ENCODE data around the gene CDH23. TPM values are rescaled to one million over a fixed set of nuclear protein-coding genes. Genes with fewer than 3 reads are reported as not detected.

Gene CDH23
- total RNA-seq, 1 experiment from 2014 or later = 0.37 TPM

DNA sequence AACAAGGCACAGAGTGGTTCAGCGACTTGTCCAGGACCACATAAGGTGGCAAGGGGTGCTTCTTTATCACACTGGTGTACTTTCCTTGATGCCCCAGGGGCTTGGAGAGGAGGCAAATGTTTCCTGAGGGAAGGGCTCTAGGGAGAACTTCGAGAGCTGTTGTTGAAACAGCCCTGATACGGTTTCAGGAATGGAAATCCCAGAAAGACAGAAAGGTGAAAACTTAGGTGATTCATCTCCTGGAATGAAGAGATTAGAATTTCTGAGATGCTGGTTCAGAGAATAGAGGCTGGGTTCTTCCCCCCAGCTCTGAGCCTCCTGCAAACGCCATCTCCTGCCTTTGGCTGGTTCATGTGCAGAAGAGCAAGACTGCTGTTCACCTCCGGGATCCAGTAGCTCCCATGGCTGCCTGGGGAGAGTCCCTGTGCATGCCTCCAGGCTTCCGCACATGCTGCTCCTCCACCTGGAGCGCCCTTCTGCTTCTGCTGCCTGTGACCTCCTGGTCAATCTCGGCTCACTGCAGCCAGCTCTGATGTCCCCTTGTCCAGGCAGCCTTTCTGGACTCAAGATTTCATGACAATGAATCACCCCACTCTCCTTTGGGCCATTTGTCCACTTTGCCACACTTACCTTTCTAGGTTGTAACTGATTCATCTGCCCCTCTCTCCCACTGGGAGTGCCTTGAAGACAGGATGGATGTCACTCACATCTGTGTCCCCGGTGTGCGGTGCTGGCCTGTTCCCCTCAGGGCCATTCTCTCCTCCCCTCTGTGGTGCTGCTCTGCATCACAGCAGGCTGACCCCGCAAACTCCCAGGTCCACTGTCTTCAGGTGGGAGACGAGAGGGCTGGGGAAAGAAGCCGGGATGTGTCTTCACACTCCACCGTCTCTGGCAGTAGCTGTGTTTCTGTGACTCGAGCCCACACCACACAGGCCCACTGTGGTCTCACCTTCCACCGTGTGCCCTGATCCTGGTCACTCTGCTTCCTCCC is 3.6 kb upstream of the CDH23 start:
- DNase-seq (ENCODE audit: low spot score) = no peak

DNA sequence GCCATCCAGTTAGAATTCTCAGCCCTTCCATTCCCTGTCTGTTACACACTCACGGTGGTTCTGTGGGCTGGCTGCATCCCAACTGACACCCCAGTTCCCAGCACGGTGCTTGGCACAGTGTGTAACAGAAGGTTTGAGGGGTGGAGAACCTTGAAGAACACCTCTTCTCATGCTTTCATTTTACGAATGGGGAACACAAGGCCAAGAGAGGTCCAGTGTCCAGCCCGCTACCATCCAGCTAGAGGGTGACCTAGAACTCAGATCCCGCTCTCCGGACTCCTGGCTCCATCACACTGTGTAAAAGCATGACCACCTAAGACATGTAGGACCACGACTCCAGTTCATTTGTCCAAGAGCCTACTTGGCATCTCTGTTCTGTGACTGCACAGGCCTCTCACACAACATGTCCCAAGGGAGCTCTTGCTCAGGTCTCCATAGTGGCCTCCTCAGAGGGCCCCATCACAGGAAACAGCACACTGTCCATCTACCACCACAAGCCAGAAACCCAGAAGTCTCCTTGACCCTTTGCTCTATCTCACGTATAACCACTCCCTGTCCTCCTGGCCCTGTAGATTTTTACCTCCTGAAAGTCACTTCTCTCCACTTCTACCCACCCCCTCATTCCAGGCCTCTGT is 2.8 kb upstream of the CDH23 start:
- no peak for DNase-seq (ENCODE audit: low spot score)

DNA sequence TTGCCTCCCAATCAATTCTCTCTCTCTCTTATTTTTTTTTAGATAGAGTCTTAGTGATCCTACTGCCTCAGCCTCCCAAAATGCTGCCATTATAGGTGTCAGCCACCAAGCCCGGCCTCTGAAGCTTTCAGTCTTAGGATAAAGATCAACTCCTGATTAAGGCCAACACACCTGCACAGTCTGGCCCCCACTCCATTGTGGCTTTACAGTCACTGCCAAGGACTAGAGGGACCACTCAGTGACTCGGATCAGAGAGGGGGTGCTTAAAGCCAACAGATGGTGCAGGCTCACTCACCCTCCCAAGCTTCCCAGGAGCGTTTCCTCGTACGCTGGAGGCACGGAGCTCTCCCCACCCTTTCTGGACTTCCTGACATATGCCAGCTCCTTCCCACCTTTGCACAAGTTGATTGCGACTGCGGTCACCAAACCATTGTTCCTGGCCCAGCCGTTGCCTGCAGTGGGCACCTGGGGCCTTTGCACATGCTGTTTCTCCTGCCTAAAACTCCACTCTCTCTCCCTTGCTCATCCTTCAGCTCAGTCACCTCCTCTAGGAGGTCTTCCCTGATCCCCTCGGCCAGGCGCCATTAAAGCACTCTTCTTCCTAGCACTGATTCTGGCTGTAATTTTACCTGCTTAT is 1.7 kb upstream of the CDH23 start:
- no peak for DNase-seq (ENCODE audit: low spot score)

DNA sequence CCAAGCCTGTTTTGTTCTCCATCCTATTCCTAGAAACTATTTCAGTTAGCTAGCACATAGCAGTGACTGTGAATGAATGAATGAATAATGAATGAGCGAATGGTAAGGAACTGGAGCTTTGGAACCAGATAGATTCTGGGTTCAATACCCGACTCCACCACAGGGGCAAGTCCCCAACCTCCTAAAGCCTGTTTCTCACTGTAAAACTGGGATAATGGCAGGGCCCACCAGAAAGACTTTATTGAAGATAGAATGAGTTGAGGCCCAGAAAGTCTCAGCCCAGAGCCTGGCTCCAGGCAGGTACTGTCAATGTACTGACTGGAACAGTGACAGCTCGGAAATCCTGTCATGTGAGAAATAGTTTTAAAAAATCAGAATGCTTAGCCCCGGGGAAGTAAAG is 1.1 kb upstream of the CDH23 start:
- no peak for DNase-seq (ENCODE audit: low spot score)

DNA sequence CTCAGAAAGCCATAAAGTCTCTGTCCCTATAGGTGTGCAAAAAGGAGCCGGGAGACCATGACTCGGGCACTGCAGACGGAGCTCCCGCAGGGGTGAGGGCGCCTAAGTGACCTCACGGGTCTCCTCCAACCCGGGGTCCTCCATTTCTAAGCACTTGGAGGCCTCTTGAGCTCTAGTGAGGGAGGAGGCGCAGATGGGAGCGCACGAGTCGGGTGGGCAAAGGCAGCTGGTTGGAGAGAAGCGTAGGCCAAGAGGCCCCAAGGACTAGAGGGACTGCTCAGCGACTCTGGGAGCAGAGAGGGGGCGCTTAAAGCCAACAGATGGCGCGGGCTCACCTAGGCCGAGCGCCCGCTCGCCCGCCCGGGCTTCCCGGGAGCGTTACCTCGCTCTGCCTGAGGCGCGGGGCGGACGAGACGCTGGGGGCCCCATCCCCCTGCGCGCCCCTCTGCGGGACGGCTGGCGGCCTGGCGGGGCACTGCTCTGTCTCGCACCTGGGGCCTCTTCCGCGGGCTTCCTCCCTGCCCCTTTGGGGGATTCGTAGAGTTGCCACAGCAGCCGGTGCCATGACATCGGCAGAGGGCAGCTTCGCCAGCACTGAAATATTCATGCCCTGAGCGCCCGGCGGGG is 523 bp upstream of the CDH23 start:
- no peak for DNase-seq (ENCODE audit: low spot score)

DNA sequence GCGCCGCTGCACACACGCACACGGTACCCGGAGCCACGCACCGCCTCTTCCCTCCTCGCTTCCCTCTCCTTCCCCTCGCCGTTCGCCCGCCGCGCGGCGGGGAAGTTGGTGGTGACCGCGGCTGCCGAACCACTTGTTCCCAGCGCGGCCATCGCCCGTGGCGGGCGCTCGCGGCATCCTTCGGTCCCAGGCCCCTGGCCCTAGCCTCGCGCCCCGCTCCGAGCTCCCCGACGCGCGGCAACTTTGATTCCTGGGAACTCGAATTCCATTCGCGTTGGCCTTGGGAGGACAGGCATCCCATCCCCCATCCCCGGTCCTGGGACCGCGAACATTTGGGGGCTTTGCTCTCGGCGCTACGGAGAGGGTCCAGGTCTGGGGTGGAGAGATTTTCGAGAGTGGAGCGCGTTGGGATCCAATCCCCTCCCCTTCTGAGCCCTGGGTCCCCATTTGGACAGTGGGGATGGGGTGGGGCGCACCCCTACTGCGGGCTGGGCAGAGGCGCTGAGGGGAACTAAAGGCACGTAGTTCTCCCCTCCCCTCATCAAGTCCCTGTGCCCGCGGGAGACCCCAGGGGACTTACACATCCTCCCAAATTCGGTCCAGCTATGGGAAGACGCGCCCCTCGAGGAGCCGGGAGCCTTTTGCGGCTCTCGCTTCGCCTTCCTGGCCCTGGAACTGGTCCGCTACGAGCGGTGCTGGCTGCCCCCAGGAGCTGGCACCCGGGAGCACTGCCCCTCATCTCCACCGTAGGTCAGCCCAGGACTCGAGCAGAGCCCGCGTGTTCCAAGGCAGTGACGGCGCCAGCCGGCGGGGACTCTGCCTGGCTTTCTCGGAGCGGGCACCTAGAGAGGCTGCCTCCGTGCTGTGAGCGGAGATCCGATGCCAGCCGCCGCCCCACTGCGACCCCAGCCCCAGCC is 834 bp downstream of the CDH23 start:
- DNase-seq (ENCODE audit: low spot score) = no peak

DNA sequence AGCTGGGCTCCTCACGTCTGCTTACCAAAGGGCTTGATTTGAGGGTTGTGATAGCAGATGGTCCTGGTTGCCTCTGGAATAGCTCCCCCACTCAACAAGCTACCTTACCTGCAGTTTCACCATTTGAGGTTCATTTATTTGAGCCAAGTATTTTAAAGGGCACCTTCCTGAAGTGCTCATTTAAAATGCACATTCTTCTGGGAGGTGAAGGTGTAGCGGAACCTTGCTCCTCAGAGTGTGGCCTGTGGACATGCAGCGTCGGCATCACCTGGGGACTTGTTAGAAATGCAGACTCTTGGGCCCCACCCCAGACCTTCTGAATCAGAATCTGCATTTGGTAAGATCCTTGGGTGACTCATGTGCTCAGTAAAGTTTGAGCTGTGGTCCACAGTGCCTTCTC is 2.3 kb downstream of the CDH23 start:
- no peak for DNase-seq (ENCODE audit: low spot score)

DNA sequence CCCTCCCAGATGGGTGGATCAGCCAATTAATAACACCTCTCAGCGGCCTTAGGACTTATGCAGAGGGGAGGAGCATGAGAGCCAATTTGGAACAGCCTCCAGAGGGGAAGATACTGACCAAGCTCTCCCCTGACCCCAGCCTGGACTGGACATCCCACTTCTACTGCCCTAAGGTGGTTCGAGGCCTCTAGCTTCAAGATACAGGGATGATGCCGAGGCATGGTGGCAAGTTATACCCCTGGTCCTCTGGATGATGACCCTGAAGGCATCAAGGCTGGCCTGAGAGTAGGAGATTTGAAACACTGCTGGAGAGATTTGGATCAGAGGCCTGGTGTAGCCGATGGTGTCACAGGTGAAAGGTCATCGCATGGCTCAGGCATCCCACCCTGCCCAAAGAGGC is 3.2 kb downstream of the CDH23 start:
- DNase-seq (ENCODE audit: low spot score) = no peak

DNA sequence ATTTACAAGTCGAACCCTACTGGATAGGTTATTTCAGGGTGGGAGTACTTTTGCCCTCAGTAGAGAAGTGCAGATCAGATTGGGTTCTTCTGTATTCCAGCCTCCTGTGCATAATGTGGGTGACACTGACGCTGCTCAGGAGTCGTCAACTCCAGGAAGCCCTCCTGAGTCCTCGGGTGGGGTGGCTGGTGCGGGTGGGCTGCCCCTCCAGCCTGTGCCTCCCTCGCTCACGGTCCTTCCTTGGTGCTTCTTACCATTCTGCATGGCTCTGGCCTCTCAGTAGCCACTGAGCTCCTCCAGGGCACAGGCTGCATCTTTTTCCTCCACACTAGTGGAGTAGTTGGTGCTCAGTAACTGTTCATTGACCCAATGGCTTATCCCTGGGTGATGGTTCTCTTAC is 4.3 kb downstream of the CDH23 start:
- no peak for DNase-seq (ENCODE audit: low spot score)

DNA sequence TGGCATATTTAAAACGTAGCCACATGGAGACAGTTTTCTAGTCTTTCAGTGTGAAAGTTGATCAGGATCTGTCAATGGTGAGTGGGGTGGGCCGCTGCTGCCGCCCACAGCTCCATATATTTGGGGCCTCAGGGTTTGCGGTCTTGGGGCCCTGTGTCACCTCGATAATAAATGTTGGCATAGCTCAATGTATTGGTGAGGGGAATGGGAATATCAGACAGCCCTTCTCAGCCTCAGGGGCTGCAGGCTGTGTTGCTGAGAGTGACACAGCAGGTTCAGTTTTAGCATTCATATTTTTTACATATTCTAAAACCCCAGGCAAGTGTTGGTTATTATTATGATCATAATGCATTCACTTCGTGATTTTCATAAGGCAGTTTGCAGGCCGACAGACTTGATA is 5.3 kb downstream of the CDH23 start:
- DNase-seq (ENCODE audit: low spot score) = no peak

DNA sequence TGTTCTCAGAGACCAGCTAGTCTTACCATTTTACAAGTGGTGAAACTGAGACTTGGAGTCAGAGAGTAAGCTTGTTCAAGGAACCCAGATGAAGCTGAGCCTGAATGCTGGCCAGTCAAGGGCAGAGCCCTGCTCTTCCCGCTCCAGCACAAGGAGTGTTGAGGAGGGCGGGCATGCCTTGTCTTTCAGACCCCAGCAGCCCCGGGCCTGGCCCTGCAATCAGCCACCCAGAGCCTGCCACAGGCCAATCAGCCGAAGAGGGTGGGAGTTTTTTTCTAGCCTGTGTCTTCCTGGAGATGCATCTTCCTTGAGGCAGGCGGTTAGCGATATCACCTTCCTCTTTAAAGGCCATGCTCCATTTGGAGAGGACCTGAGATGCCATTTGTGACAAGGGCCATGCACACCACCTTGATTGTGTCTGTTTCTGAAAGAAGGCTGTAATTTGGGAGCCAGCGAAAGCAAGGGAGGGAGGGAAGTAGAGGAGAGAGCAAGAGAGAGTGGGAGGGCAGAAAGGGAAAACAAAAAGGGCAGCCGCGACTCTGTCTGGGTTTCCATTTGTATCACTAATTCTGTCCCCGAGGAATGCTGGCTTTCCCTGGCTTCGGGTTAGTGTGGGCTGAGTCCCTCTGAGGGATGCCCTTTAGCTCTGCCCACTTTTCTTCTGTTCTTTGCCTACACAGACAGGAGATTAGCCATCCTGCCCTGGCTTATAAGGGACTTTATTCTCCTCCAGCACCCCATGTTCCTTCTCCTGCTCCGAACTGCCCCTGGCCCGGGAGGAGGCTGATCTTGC is 8.0 kb downstream of the CDH23 start:
- no peak for DNase-seq (ENCODE audit: low spot score)

DNA sequence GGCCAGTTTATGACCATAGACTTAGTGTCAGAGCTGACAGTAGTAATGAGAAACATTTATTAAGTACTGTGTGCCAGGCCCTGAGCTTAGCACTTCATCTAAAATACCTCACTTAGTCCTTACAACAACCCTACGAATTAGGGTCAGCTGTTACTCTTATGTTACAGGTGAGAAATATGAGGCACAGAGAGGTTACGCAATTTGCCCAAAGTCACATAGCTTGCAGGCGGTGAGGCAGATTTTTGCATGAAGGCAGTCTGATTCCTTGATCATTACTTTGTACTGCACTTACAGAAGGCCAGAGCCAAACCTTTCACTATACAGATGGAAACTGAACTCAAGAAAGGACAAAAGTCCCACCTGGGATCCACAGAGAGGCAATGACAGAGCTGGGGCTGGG is 10.2 kb downstream of the CDH23 start:
- DNase-seq (ENCODE audit: low spot score) = no peak

DNA sequence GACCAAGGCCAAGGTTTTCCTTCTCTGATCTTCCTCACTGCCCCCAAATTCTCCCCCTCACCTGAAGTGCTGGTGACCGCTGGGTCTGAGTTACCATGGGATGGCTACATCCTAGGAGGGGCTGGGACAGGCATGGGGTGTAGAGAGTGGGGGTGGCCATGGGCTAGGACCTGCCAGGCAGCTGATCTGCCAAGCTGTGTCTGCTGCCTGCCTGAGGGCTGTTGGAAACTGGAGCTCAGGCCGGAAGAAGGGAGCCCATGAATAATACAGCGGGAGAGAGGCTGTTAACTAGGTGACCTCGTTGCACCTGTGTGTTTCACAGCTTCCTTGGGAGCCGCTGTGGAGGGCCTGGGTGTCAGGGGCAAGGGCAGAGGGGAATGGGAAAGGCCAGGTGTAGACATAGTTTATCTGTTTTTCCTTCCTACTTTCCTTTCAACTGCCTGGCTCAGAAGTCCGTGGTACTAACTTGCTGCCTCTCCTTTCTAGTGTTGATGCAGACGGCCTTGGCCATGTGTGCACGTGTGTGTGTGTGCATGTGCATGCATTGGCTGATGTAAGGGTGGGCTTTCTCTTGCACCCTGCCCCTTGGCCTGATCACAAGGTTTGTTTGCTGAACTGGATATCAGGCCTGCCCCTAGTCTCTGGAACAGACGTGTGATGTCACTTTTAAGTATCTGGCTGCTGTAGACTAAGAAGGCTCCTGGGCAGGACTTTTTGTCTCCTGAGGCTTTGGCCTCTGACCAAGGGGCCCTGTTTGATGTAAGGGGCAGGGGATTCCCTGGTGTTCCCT is 11.9 kb downstream of the CDH23 start:
- no peak for DNase-seq (ENCODE audit: low spot score)

DNA sequence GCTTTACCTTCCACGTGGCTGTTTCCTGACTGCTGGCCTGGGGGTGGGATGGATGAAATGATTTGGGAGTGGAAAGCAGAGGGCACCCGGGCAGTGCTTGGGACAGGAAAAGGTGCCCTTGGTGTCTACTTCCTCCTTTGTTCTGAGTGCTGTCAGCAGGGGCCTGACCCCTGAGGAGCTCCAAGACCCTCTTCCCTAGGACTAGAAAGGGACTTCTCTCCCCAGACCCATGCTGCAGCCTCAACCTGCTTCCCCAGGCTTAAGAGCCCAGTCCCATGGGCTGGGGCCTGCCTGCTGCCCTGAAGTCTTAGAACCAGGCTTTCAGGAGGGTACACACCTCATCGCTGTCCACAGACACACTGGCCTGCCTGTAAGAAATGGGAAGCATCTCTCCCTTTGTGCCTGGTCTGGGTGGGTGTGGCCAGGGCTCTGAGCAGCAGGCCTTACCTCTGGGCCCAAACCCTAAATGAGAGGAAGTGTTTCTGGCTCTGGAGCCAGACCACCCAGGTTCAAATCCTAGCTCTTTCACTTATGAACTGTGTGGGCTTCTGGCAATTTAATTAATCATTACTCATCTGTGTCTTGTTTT is 12.9 kb downstream of the CDH23 start:
- no peak for DNase-seq (ENCODE audit: low spot score)

DNA sequence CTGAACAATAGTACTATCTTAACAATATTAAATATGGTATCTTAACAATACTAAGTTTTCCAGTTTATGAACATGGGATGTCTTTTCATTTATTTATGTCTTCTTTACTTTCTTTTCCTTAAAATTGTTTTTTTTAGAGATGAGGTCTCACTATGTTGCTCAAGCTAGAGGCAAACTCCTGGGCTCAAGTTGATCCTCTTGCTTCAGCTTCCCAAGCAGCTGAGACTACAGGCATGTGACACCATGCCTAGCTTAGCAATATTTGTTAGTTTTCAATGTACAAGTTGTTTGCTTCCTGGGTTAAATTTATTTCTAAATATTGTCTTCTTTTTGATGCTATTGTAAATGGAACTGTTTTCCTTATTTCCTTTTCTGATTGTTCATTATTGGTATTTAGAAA is 16.9 kb downstream of the CDH23 start:
- no peak for DNase-seq (ENCODE audit: low spot score)

DNA sequence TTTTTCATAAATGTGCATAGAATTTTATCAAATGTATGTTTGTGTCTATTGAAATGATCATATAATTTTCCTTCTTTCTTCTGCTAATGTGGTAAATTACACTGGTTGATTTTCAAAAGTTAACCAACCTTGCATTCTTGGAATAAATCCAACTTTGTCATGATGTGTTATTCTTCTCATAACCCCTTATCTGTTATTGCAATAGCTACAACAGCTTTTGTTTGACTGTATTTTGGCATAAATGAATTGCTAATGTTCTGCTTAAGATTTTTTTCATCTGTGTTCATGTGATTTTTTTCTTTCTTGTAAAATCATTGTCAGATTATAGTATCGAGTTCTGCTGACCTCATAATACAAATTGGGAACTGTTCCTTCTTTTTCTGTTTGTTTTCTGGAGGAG is 17.6 kb downstream of the CDH23 start:
- DNase-seq (ENCODE audit: low spot score) = no peak

DNA sequence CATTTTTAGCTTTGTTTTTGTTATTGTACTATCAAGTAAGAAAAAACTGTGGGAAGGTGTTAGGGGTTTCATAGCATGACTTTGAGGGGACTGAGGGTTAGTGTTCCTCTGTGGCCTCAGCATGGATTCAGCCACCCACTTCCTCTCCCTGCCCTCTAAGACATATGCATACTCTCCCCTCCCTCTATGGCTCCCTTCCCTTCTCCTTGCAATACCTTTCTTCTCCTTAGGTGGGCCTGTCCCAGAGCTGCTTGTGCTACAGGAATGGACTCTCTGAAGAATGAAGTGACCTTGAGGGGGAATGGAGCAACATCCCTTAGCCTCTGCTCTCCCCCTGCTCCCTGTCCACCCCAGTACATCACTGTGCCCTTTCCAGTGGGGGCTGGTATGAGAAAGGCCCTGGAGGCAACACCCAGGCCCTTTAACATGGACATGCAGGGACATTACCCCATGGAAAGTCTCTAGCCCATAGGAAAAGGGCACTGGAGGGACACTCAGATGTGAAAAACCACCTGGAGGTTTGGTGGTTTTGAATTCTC is 22.4 kb downstream of the CDH23 start:
- DNase-seq (ENCODE audit: low spot score) = no peak

DNA sequence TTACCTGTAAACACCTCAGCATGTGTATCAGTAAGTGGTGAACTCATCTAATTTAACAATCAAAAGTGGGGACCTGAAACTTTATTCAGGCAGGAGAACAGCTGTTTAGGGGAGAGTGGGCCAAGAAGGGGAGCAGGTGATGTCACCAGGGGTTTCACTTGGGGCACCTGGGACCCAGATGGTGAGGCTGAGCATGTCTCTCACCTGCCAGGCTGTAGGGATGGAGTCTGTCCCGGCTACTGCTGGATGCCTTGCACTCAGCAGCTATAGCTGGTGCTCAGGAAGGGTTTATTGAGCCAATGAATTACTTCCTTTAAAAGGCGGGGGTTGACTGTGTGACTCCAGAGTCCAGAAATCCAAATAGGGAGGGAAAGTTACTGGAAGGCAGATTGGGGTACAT is 23.0 kb downstream of the CDH23 start:
- no peak for DNase-seq (ENCODE audit: low spot score)

DNA sequence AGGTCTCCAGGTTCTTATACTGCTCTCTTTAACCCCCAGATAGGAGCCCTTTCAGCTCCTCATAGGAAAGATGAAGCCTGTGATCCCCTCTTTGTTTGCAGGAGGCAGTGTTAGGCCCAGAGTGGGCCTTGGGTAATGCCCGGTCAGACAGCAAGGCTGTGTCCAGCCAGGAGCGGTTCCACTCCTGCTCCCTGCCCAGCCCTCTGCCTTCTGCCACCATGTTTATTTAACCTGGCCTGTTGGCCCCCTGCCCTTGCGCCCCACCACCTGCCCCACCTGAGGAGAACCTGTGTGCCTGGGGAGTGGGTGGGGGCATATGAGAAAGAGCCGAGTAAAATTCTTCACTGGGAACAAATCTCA is 24.3 kb downstream of the CDH23 start:
- no peak for DNase-seq (ENCODE audit: low spot score)

All from H4 (cell line).